Heart right ventricle (tissue), 16 donors: Measurements from ENCODE around the gene CAPN14. TPM values are rescaled to one million over a fixed set of nuclear protein-coding genes. Genes with fewer than 3 reads are reported as not detected.

ENCODE experiments used
- ATAC-seq, 8 donors: fragments of 200-7000 bp; cut with Tn5 transposase; one replicate each; pipeline ENCODE4 v1.9.1; 2020; ENCODE audit warnings: mild to moderate bottlenecking in 8 of 8, moderate library complexity in 8 of 8, moderate number of reproducible peaks in 1 of 8
- DNase-seq, 2 donors: peaks; one replicate each; pipeline ENCODE4 v3.0.0-alpha.2; 2020
- H3K27ac ChIP-seq, 10 donors: fragments of 200-600 bp; sonication (generic) in 2 of 10; one replicate each; pipeline versions ENCODE4 v1.5.0 to v1.8.0; 2020 to 2022; ENCODE audit warnings: mild to moderate bottlenecking in 3 of 10
- H3K27me3 ChIP-seq, 7 donors: fragments of 200-600 bp; one replicate each; pipeline ENCODE4 v1.8.0; 2021 to 2022; ENCODE audit warnings: mild to moderate bottlenecking in 2 of 7
- H3K36me3 ChIP-seq, 9 donors: fragments of 200-600 bp; sonication (generic) in 1 of 9; one replicate each; pipeline versions ENCODE4 v1.5.0 to v1.8.0; 2020 to 2022; ENCODE audit warnings: mild to moderate bottlenecking in 2 of 9
- H3K4me1 ChIP-seq, 9 donors: fragments of 200-600 bp; sonication (generic) in 1 of 9; one replicate each; pipeline versions ENCODE4 v1.5.0 to v1.8.0; 2020 to 2022; ENCODE audit warnings: mild to moderate bottlenecking in 4 of 9
- H3K4me3 ChIP-seq, 10 donors: fragments of 200-600 bp; sonication (generic) in 2 of 10; one replicate each; pipeline versions ENCODE4 v1.5.0 to v1.8.0; 2020 to 2022; ENCODE audit warnings: mild to moderate bottlenecking in 7 of 10, moderate library complexity in 2 of 10
- H3K9me3 ChIP-seq, 11 donors: fragments of 200-600 bp in 10 of 11; sonication (generic) in 2 of 11; one replicate each; pipeline versions ENCODE4 v1.5.0 to v1.8.0; 2013 to 2022; ENCODE audit warnings: mild to moderate bottlenecking in 2 of 11, control low read depth in 1 of 11, moderate library complexity in 1 of 11
- WGBS, 2 donors: extraction: QIAGEN DNeasy Blood & Tissue Kit; methylation state at CpG; one replicate each; pipeline ENCODE4 v1.1.7; 2013; ENCODE audit warnings: inconsistent platforms in 1 of 2; 5-methylcytosine and 5-hydroxymethylcytosine counted together
- intact Hi-C, 10 donors: fragments of 100-400 bp; cut with DNase I; formaldehyde crosslinking; loops; one replicate each; pipeline versions ENCODE4 v1.11.1 to v1.14.2; 2022
- polyA plus RNA-seq, 2 donors: library from polyadenylated mRNA; stranded (reverse); fragments of 200-250 nt; gene quantifications; one replicate each; pipeline ENCODE4 v1.2.3, GENCODE V29; 2013
- total RNA-seq, 10 donors: library from RNA; stranded (reverse); fragmentation: NEBNext Ultra II Directional in 3 of 10; extraction: Animal tissue kit (Norgen Biotek cat#: 25700) in 3 of 10; gene quantifications; one replicate each; pipeline versions ENCODE4 v1.2.1 to v1.2.4, GENCODE V29; 2021 to 2023
- TF ChIP-seq, protein P1 (sequence below), 9 donors: fragments of 200-600 bp; sonication (generic) in 2 of 9; IDR thresholded peaks; one replicate each; pipeline versions ENCODE4 v1.5.0 to v1.8.0; 2021 to 2022; ENCODE audit warnings: antibody characterized with exemption in 9 of 9, mild to moderate bottlenecking in 5 of 9, moderate library complexity in 1 of 9
- donor health status: Arrhythmogenic right ventricular cardiomyopathy.
- donor health status: ischemic (EF 13 %, LVEDD 7.1; RV severe dilation, severe dysfunction).
- donor health status: healthy with polysubstance abuse.
- donor health status: DM: no; HTN: yes; CAD: no.
- donor health status: DM: no; HTN: no; CAD: no.
- donor health status: ischemic (EF 25% LVEDD 6.9; RV normal size, moderate dysfunction).
- donor health status: ischemic (EF 25% LVEDD 5.7; RV mildly dilated, moderate dysfunction).
- donor health status: healthy.
- donor health status: DM: yes; HTN: yes; CAD: no.
- donor health status: Ischemic cardiomyopathy.
- donor health status: ischemic (EF 35%, LVEDD 5.7; RV mildly dilated, moderate dysfunction).
- donor health status: nonischemic (EF 11% LVEDD 7.7; RV severe dilation, severe dysfunction).
- donor health status: DM: yes; HTN: yes; CAD: no.
- donor health status: PGD.
- donor health status: ischemic (EF 29% LVEDD 5.4; RV normal size, mild dysfunction).
- donor health status: nonischemic (EF 23%, LVEDD 6.1; RV moderate dilation, normal function).

Gene CAPN14
- total and polyA plus RNA-seq, 12 donors, result 0.08 to 0.46 (median 0.25) TPM; not detected in 1

DNA sequence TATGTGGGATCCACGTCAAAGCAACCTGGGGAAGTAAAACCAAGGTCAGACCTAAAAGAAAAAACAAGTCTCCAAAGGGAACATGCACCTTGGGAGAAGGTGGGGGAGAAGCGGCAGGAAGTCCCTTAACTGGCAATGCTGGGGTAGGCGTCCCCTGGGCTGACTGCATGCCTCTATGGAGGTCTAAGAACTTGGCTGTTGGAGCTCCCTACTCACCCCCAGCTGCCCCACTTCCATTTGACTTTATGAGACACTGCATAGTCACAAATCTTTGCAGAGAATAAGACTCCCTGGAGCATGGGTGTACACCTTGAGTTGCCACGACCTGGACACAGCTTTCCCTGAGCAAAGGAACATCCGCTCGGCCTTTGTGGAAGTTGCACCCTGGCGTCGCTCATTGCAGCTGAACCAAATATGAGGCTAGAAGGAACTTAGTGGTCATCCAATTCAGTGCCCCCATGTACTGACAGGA lies 2.8 kb downstream of the CAPN14 start:
- ATAC-seq (no peak), DNase-seq (no peak)
- H3K27ac ChIP-seq, result no peak overlapping the region
- H3K4me3 ChIP-seq, result no peak overlapping the region
- no peaks in the 10 kb centered on the region for H3K9me3 ChIP-seq
- H3K4me1 ChIP-seq, result peaks cover 0 to 5% (median 0%) of the 10 kb centered on the region in 9 donors
- intact Hi-C loops, result no loop called here
- H3K36me3 ChIP-seq, result no peaks in the 10 kb centered on the region
- no peaks in the 10 kb centered on the region for H3K27me3 ChIP-seq
- 92 to 94% methylated on average over 8 of the region's 8 CpGs for WGBS, 2 donors
- TF ChIP-seq, protein P1, sequence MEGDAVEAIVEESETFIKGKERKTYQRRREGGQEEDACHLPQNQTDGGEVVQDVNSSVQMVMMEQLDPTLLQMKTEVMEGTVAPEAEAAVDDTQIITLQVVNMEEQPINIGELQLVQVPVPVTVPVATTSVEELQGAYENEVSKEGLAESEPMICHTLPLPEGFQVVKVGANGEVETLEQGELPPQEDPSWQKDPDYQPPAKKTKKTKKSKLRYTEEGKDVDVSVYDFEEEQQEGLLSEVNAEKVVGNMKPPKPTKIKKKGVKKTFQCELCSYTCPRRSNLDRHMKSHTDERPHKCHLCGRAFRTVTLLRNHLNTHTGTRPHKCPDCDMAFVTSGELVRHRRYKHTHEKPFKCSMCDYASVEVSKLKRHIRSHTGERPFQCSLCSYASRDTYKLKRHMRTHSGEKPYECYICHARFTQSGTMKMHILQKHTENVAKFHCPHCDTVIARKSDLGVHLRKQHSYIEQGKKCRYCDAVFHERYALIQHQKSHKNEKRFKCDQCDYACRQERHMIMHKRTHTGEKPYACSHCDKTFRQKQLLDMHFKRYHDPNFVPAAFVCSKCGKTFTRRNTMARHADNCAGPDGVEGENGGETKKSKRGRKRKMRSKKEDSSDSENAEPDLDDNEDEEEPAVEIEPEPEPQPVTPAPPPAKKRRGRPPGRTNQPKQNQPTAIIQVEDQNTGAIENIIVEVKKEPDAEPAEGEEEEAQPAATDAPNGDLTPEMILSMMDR (IDR thresholded peaks at IDR 0.05), result no peak

DNA sequence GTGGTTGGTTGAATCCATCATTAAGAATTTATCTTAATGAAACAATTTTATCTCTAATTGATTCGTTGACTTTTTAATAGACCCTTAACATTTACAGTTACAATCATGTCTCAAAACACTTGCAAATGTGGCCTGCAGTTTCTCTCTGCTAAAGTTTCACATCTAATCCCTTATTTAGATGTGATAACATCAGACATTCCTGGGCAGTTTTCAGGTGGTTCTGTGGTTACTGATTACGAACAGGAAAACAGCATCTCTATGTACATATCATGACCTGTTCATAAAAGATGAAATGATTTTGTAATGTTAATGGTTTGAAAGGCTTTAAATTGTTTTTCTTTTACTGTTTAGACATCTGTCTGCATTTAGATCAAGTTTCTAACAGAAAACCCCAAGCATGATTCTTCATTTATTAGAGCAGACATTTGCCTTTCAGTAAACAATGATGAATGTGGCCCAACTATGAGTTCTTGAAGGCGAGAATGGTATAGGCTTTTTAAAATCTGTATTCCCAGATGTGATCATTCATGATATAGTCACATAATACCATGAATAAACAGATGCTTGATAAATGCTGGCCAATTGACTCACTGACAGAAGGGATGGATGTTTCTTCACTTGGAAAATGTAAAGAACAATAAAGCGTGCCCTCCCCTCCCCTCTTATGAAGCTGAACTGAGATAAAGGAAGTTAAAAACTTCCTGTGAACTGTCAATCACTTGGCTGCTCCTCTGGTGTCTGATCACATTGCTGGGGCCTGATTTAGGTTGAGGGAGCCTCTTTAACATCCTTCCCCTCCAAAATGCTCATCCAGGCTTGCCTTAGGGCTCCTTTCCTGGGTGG lies 3.5 kb downstream of the CAPN14 start:
- Histone ChIP-seq H3K36me3 (no peaks in the 10 kb centered on the region), H3K27me3 (no peaks in the 10 kb centered on the region), H3K9me3 (no peaks in the 10 kb centered on the region), H3K27ac (peak overlapping the region in 1 of 10 donors; percentile 41), H3K4me1 (peaks cover 0 to 5% (median 0%) of the 10 kb centered on the region in 9 donors), H3K4me3 (no peak overlapping the region)
- intact Hi-C loops, result no loop called here
- WGBS, 2 donors, result 10 to 64% methylated on average over 4 of the region's 4 CpGs
- DNase-seq, result no peak
- TF ChIP-seq, protein P1 (IDR thresholded peaks at IDR 0.05), result no peak
- no peak for ATAC-seq

DNA sequence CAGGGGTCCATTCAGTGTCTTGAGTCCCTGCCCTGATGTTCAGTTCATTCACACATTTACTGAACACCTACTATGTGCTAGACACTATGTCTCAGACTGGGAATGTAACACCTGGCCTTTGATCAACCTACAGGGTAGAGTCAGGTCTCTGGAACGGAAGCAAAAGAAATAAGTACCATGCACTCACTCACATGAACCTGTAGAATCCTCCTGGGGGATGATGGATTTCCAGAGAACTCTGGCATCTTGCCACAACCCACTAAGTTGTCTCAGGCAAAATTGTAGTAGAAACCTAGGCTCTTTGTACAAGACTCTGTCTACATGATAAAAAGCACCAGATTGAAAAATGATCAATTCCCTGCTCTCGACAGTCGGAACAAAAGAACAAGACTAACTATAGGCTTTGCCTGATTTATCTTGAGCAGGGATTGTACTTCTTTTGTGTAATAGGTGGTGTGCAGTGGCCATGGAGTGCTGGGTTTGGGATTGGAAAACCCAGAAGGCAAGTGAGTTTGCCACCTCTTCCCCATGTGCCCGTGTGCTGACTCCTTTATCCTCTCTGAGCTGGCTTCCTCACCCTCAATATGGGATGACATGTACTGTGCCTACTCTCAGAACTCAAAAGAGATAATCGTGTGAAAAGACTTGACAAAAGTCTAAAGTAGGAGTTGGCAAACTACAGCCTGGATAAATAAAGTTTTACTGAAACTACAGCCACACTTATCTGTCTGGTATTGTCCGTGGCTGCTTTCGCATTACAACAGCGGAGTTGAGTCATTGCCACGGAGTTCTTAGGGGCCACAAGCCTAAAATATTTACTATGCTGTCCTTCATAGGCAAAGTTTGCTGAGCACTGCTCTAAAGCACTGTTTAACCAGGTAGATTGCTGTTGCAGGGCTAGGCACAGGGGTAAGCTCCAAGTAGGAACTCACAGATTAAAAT lies 4.4 kb downstream of the CAPN14 start:
- H3K9me3 ChIP-seq, result no peaks in the 10 kb centered on the region
- ATAC-seq, result peak in 5 of 8 donors; percentile 52 to 85 (median 67)

More for the DNA sequence above, 4.4 kb downstream of the CAPN14 start:
- Histone ChIP-seq H3K27me3 (no peaks in the 10 kb centered on the region), H3K4me1 (peaks cover 0 to 5% (median 0%) of the 10 kb centered on the region in 9 donors), H3K27ac (peak overlapping the region in 2 of 10 donors; percentile 35 to 41), H3K4me3 (no peak overlapping the region), H3K36me3 (no peaks in the 10 kb centered on the region)
- TF ChIP-seq, protein P1 (IDR thresholded peaks at IDR 0.05), result no peak
- intact Hi-C loops, result no loop called here
- WGBS, 2 donors, result 61 to 64% methylated on average over 9 of the region's 9 CpGs
- no peak for DNase-seq
